ENCODE data around the gene ROCK2. TPM values are rescaled to one million over a fixed set of nuclear protein-coding genes. Genes with fewer than 3 reads are reported as not detected.

The ROCK2 gene
- total and polyA plus RNA-seq, 9 of the 15 experiments (the other 6 are each of a cell fraction or from before 2014, with no cell fraction given), result 4.9 to 30.6 (median 14.3) TPM

- no peak for TF ChIP-seq HDAC1 (IDR thresholded peaks at IDR 0.05)
- TF ChIP-seq FOXJ2 (tag; IDR thresholded peaks at IDR 0.05), result peak; percentile 71
- no peak for TF ChIP-seq ZFX (CRISPR knock-in tag; IDR thresholded peaks at IDR 0.05)
- TF ChIP-seq SOX6 (IDR thresholded peaks at IDR 0.05), result peak; percentile 94
- TF ChIP-seq SMAD4 (CRISPR knock-in tag; conservative IDR thresholded peaks at IDR 0.05), result peak; percentile 56
- TF ChIP-seq ZNF354B (CRISPR knock-in tag; IDR thresholded peaks at IDR 0.05), result no peak
- peak; percentile 83 for TF ChIP-seq DPF2 (IDR thresholded peaks at IDR 0.05)
- no peak for TF ChIP-seq GABPB1 (CRISPR knock-in tag; IDR thresholded peaks at IDR 0.05)
- 0 out of 2 replicates have a peak, but pooled peaks have one; percentile 21 for TF ChIP-seq DDX20 (tag; IDR thresholded peaks at IDR 0.05; ENCODE audit: low read depth)
- TF ChIP-seq NRF1 (conservative IDR thresholded peaks at IDR 0.05 in 1 of 2, IDR thresholded peaks at IDR 0.05 in 1 of 2), result no peak
- peak; percentile 61 for TF ChIP-seq CREM (IDR thresholded peaks at IDR 0.05; ENCODE audit: low read depth)
- no peak for TF ChIP-seq ZMIZ1 (IDR thresholded peaks at IDR 0.05; ENCODE audit: low read depth in 2 of 2, low read length in 2 of 2)
- TF ChIP-seq NELFE (IDR thresholded peaks at IDR 0.05; ENCODE audit: insufficient read depth, insufficient read length), result no peak
- TF ChIP-seq CEBPB (tag; IDR thresholded peaks at IDR 0.05), result no peak
- peak; percentile 97 for TF ChIP-seq JUN (IDR thresholded peaks at IDR 0.05; ENCODE audit: borderline replicate concordance, low read depth, low read length)
- peak; percentile 78; the same call in 1 of the 2 replicates for TF ChIP-seq JUN (CRISPR knock-in tag; IDR thresholded peaks at IDR 0.05; ENCODE audit: borderline replicate concordance)
These were observed 157.3 kb downstream of the ROCK2 start (continued) for GRCh38 chr2:11187083-11187619.
